ENCODE measurements around the gene ROBO1. TPM values are rescaled to one million over a fixed set of nuclear protein-coding genes. Genes with fewer than 3 reads are reported as not detected.
"Not testable (repeated sequence)": the region's sequence is repeated elsewhere in the genome, so short reads cannot be mapped to it uniquely, and the experiment has no call there.

The ROBO1 gene
- total RNA-seq, 2 donors from 2014 or later, result 3.0 to 6.7 TPM

GRCh38 chr3:79326642-79327041 is 441.2 kb downstream of the ROBO1 start:
- Mint-ChIP-seq H3K4me1 (ENCODE audit: low read depth) (no peaks in the 10 kb centered on the region), H3K36me3 (ENCODE audit: insufficient read depth in 2 of 2) (no peaks in the 10 kb centered on the region), H3K27me3 (ENCODE audit: low read depth) (no peaks in the 10 kb centered on the region), H3K4me3 (no peak overlapping the region), H3K27ac (no peak overlapping the region), H3K9me3 (peaks cover 0 to 2% of the 10 kb centered on the region in 2 donors)
- ATAC-seq (replicated peaks in 1 of 2) (no peak), DNase-seq (no peak)

DNA sequence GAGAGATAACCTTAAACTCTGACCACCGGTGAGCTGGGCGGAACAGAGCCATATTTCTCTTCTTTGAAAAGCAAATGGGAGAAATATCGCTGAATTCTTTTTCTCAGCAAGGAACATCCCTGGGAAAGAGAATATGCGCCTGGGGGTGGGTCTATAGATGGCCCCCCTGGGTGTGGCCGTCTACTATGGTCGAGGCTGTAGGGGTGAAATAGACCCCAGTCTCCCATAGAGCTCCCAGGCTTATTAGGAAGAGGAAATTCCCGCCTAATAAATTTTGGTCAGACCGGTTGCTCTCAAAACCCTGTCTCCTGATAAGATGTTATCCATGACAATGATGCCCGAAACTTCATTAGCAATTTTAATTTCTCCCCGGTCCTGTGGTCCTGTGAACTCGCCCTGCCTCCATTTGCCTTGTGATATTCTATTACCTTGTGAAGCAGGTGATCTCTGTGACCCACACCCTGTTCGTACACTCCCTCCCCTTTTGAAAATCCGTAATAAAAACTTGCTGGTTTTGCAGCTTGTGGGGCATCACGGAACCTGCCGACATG is 441.9 kb downstream of the ROBO1 start:
- not testable (repeated sequence) for H3K9me3 Mint-ChIP-seq; H3K4me3 Mint-ChIP-seq; H3K27me3 Mint-ChIP-seq (ENCODE audit: low read depth); ATAC-seq (replicated peaks in 1 of 2); DNase-seq; H3K27ac Mint-ChIP-seq; H3K36me3 Mint-ChIP-seq (ENCODE audit: insufficient read depth in 2 of 2); H3K4me1 Mint-ChIP-seq (ENCODE audit: low read depth)

GRCh38 chr3:79317551-79318518 is 450.0 kb downstream of the ROBO1 start:
- Mint-ChIP-seq H3K27me3 (ENCODE audit: low read depth) (no peaks in the 10 kb centered on the region), H3K4me1 (ENCODE audit: low read depth) (no peaks in the 10 kb centered on the region), H3K27ac (no peak overlapping the region), H3K36me3 (ENCODE audit: insufficient read depth in 2 of 2) (no peaks in the 10 kb centered on the region), H3K9me3 (peaks cover 7 to 9% of the 10 kb centered on the region in 2 donors), H3K4me3 (no peak overlapping the region)
- DNase-seq (no peak), ATAC-seq (replicated peaks in 1 of 2) (no peak)

DNA sequence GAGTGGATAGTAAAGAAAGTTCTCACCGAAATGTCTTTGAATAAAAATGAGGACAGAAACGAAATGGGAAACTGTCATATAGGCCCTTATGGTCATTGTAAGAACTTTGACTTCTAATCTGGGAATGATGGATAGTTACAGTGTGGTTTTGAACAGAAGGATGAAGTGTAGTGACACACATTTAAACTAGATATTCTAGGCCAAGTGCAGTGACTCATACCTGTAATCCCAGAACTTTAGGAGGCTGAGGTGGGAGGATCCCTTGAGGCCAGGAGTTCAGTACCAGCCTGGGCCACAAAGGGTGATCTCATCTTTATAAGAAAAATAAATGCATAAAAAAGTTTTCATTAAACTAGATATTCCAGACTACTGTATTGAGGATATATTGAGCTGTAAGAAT is 452.8 kb downstream of the ROBO1 start:
- Mint-ChIP-seq H3K4me1 (ENCODE audit: low read depth) (no peaks in the 10 kb centered on the region), H3K4me3 (no peak overlapping the region), H3K9me3 (peaks cover 7 to 10% of the 10 kb centered on the region in 2 donors), H3K36me3 (ENCODE audit: insufficient read depth in 2 of 2) (no peaks in the 10 kb centered on the region), H3K27me3 (ENCODE audit: low read depth) (no peaks in the 10 kb centered on the region), H3K27ac (no peak overlapping the region)
- ATAC-seq (replicated peaks in 1 of 2) (no peak), DNase-seq (no peak)

DNA sequence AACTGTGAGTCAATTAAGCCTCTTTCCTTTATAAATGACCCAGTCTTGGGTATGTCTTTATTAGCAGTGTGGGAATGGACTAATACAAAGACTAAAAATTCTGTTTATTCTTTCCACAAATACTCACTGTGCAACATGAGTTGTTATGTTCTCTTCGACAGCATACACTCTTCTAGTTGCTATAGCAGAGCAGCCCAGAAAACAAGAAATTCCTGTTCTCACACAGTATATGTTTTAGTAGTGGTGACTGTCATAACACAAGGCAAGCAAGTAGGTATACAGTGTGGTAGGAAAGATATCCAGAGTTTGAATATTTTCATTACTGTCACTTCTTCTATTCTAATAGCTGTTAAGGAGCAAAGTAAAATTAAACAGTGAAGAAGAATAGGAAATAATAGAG is 453.3 kb downstream of the ROBO1 start:
- DNase-seq, result no peak
- Mint-ChIP-seq H3K27me3 (ENCODE audit: low read depth) (no peaks in the 10 kb centered on the region), H3K4me3 (no peak overlapping the region), H3K4me1 (ENCODE audit: low read depth) (no peaks in the 10 kb centered on the region), H3K36me3 (ENCODE audit: insufficient read depth in 2 of 2) (no peaks in the 10 kb centered on the region), H3K9me3 (peaks cover 7 to 10% of the 10 kb centered on the region in 2 donors), H3K27ac (no peak overlapping the region)
- no peak for ATAC-seq (replicated peaks in 1 of 2)

- Mint-ChIP-seq H3K36me3 (ENCODE audit: insufficient read depth in 2 of 2) (no peaks in the 10 kb centered on the region), H3K4me1 (ENCODE audit: low read depth) (no peaks in the 10 kb centered on the region)
These were observed 457.8 kb downstream of the ROBO1 start for GRCh38 chr3:79310016-79310415.

DNA sequence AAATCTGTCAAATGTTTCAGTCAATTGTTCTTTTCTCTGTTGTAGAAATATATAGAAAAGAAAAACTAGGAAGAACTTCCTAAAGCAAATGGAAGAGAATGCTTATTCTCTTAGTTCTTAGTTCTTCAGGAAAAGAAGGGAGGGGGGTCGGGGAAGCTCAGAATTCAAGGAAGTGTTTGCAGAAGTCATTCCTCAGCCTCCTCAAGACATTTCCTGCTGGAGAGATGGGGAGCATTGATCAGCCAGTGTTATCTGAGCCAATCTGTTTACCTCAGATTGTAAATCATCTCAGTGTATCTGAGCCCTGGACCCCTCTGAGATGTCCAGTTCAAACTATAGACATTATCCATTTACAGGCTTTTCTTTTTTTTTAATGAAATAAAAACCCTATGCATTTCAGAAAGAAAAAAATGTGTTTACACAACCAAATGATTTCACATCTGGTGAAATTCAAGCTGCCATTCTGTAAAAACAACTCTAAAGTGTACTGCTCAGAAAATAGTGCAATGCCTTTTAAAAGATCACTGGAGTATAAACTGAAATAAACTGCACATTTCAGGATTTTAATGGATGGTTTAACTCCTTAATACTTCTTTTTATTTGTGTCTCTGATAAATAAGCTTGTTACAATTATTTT is 460.7 kb downstream of the ROBO1 start:
- ATAC-seq (replicated peaks in 1 of 2), result no peak
- no peak for DNase-seq
- H3K27ac Mint-ChIP-seq, result no peak overlapping the region
- no peaks in the 10 kb centered on the region for H3K4me1 Mint-ChIP-seq (ENCODE audit: low read depth)
- H3K27me3 Mint-ChIP-seq (ENCODE audit: low read depth), result no peaks in the 10 kb centered on the region
- H3K4me3 Mint-ChIP-seq, result no peak overlapping the region
- peaks cover under 1 to 2% of the 10 kb centered on the region in 2 donors for H3K9me3 Mint-ChIP-seq
- peaks cover 0 to 1% of the 10 kb centered on the region in 2 donors for H3K36me3 Mint-ChIP-seq (ENCODE audit: insufficient read depth in 2 of 2)

More at GRCh38 chr3:79310016-79310415, 457.8 kb downstream of the ROBO1 start:
- peaks cover 0 to 2% of the 10 kb centered on the region in 2 donors for H3K9me3 Mint-ChIP-seq
- DNase-seq (no peak), ATAC-seq (replicated peaks in 1 of 2) (no peak)
- no peaks in the 10 kb centered on the region for H3K27me3 Mint-ChIP-seq (ENCODE audit: low read depth)
- no peak overlapping the region for H3K4me3 Mint-ChIP-seq
- H3K27ac Mint-ChIP-seq, result no peak overlapping the region

GRCh38 chr3:79299949-79300635 is 467.7 kb downstream of the ROBO1 start:
- not testable (repeated sequence) for H3K4me1 Mint-ChIP-seq (ENCODE audit: low read depth); H3K4me3 Mint-ChIP-seq; H3K27me3 Mint-ChIP-seq (ENCODE audit: low read depth); H3K9me3 Mint-ChIP-seq; H3K36me3 Mint-ChIP-seq (ENCODE audit: insufficient read depth in 2 of 2); ATAC-seq (replicated peaks in 1 of 2); DNase-seq; H3K27ac Mint-ChIP-seq

- no peak overlapping the region for H3K27ac Mint-ChIP-seq
- H3K9me3 Mint-ChIP-seq, result peaks cover 6 to 9% of the 10 kb centered on the region in 2 donors
- H3K4me1 Mint-ChIP-seq (ENCODE audit: low read depth), result no peaks in the 10 kb centered on the region
- peaks cover 0 to 2% of the 10 kb centered on the region in 2 donors for H3K36me3 Mint-ChIP-seq (ENCODE audit: insufficient read depth in 2 of 2)
- H3K27me3 Mint-ChIP-seq (ENCODE audit: low read depth), result no peaks in the 10 kb centered on the region
- DNase-seq (no peak), ATAC-seq (replicated peaks in 1 of 2) (no peak)
- H3K4me3 Mint-ChIP-seq, result no peak overlapping the region
These were observed 470.4 kb downstream of the ROBO1 start for GRCh38 chr3:79297245-79297960.

DNA sequence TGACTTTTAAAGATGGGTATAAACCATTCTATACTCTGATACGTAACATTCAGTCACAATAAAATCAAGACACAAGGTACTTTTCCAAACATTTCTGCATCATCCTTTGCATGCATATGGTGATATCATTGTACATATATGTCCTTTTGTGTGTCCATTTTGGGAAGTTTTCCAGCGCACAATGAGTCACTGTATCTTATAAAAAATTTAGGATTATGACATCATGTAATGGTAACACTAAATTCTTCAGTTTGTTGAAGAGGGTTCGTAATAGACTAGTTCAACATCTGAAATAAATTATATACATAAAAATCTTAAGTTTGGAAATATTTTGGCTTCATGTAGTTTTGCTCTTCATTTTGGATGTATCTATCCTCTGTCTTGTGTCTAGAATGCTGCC is 480.9 kb downstream of the ROBO1 start:
- DNase-seq, result no peak
- Mint-ChIP-seq H3K36me3 (ENCODE audit: insufficient read depth in 2 of 2) (peaks cover 0 to 4% of the 10 kb centered on the region in 2 donors), H3K27ac (no peak overlapping the region), H3K4me1 (ENCODE audit: low read depth) (no peaks in the 10 kb centered on the region), H3K27me3 (ENCODE audit: low read depth) (no peaks in the 10 kb centered on the region), H3K9me3 (peaks cover 8 to 19% of the 10 kb centered on the region in 2 donors), H3K4me3 (no peak overlapping the region)
- ATAC-seq (replicated peaks in 1 of 2), result no peak

DNA sequence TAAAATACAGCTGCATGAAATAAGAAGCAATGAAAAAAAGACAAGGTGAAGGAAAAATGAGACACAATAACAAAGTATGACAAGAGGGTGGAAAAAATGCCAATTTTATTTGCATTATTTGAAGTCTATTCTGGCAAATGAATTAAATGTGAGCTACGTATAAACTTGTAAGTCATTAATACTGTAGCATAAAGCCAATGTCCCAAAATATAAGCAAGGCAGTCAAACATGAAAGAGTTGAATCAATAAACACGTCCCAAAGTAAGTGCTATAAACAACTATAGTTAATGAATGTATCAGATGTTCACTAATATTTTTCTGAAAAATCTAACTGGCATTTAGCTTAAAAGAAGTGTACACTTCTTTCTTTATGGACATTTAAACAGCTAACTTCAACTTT is 481.9 kb downstream of the ROBO1 start:
- ATAC-seq (replicated peaks in 1 of 2) (no peak), DNase-seq (no peak)
- Mint-ChIP-seq H3K4me1 (ENCODE audit: low read depth) (no peaks in the 10 kb centered on the region), H3K9me3 (peaks cover 5 to 12% of the 10 kb centered on the region in 2 donors), H3K4me3 (no peak overlapping the region), H3K36me3 (ENCODE audit: insufficient read depth in 2 of 2) (peaks cover 0 to 4% of the 10 kb centered on the region in 2 donors), H3K27ac (no peak overlapping the region), H3K27me3 (ENCODE audit: low read depth) (no peaks in the 10 kb centered on the region)

GRCh38 chr3:79285380-79285779 is 482.4 kb downstream of the ROBO1 start:
- no peak for DNase-seq
- Mint-ChIP-seq H3K36me3 (ENCODE audit: insufficient read depth in 2 of 2) (peaks cover 0 to 2% of the 10 kb centered on the region in 2 donors), H3K4me1 (ENCODE audit: low read depth) (no peaks in the 10 kb centered on the region), H3K27ac (no peak overlapping the region), H3K27me3 (ENCODE audit: low read depth) (no peaks in the 10 kb centered on the region), H3K4me3 (no peak overlapping the region), H3K9me3 (peaks cover 3 to 9% of the 10 kb centered on the region in 2 donors)
- no peak for ATAC-seq (replicated peaks in 1 of 2)

Measured in activated T-cell treated with anti-CD3 and anti-CD28 coated beads, Interleukin-2, amount 50 U/mL, for 72 hours (primary cell).